Activated T-helper 1 cell treated with anti-CD3 and anti-CD28 coated beads, Interleukin-12 subunit alpha, Interleukin-12 subunit beta, Interleukin-2, Interleukin-4 antibody, amounts not matched to agents 30 ng/mL and 10 ng/mL and 1 ng/mL, durations not matched to agents 14 hours and 24 hours and 36 hours (primary cell): ENCODE measurements around the gene PTPN1. TPM values are rescaled to one million over a fixed set of nuclear protein-coding genes. Genes with fewer than 3 reads are reported as not detected.
"Not testable (repeated sequence)": the region's sequence is repeated elsewhere in the genome, so short reads cannot be mapped to it uniquely, and the experiment has no call there.

ENCODE experiments used
- DNase-seq: peaks from one replicate; pipeline ENCODE4 v3.0.0; 2021; ENCODE audit warnings: low spot score
- H3K27ac Mint-ChIP-seq: one replicate; pipeline ENCODE4 v1.8.0; 2021; ENCODE audit warnings: mild to moderate bottlenecking, mixed read lengths
- H3K27me3 Mint-ChIP-seq: one replicate; pipeline ENCODE4 v1.8.0; 2022; ENCODE audit warnings: mild to moderate bottlenecking, moderate library complexity, mixed read lengths; ENCODE audit not compliant: insufficient read depth
- H3K36me3 Mint-ChIP-seq: one replicate; pipeline ENCODE4 v1.8.0; 2021; ENCODE audit warnings: low read depth, mixed read lengths
- H3K4me1 Mint-ChIP-seq: one replicate; pipeline ENCODE4 v1.8.0; 2021; ENCODE audit warnings: low read depth, mixed read lengths
- H3K4me3 Mint-ChIP-seq: one replicate; pipeline ENCODE4 v1.8.0; 2021; ENCODE audit warnings: mild to moderate bottlenecking, moderate library complexity, mixed read lengths
- H3K9me3 Mint-ChIP-seq: one replicate; pipeline ENCODE4 v1.8.0; 2021; ENCODE audit warnings: mixed read lengths
- intact Hi-C: fragments of 100-400 bp; cut with micrococcal nuclease; formaldehyde crosslinking; loops from one replicate; pipeline ENCODE4 v1.15.1; 2024
- total RNA-seq: library from RNA; stranded (reverse); gene quantifications from 2 replicates; pipeline ENCODE4 v1.2.3, GENCODE V29; 2022

Gene PTPN1
- total RNA-seq, 1 donor from 2014 or later, result 60.0 TPM

- Mint-ChIP-seq H3K27ac (no peak overlapping the region), H3K4me3 (no peak overlapping the region), H3K9me3 (no peaks in the 10 kb centered on the region), H3K4me1 (no peaks in the 10 kb centered on the region), H3K27me3 (no peaks in the 10 kb centered on the region), H3K36me3 (no peaks in the 10 kb centered on the region)
- DNase-seq, result no peak
- intact Hi-C loops, result no loop called here
Measured at GRCh38 chr20:50605136-50605535, 95.0 kb downstream of the PTPN1 start.

GRCh38 chr20:50607436-50607835 is 97.3 kb downstream of the PTPN1 start:
- no peak overlapping the region for H3K27ac Mint-ChIP-seq

GRCh38 chr20:50607850-50608749 is 97.9 kb downstream of the PTPN1 start:
- no peaks in the 10 kb centered on the region for H3K36me3 Mint-ChIP-seq
- no peaks in the 10 kb centered on the region for H3K9me3 Mint-ChIP-seq
- no peaks in the 10 kb centered on the region for H3K4me1 Mint-ChIP-seq
- intact Hi-C loops, result no loop called here
- no peak overlapping the region for H3K27ac Mint-ChIP-seq
- no peak for DNase-seq
- no peaks in the 10 kb centered on the region for H3K27me3 Mint-ChIP-seq
- no peak overlapping the region for H3K4me3 Mint-ChIP-seq

More at GRCh38 chr20:50607436-50607835, 97.3 kb downstream of the PTPN1 start:
- no peaks in the 10 kb centered on the region for H3K4me1 Mint-ChIP-seq
- no peaks in the 10 kb centered on the region for H3K36me3 Mint-ChIP-seq
- DNase-seq, result no peak
- intact Hi-C loops, result no loop called here
- no peak overlapping the region for H3K4me3 Mint-ChIP-seq
- H3K9me3 Mint-ChIP-seq, result no peaks in the 10 kb centered on the region
- H3K27me3 Mint-ChIP-seq, result no peaks in the 10 kb centered on the region

GRCh38 chr20:50608750-50609104 is 98.5 kb downstream of the PTPN1 start:
- Mint-ChIP-seq H3K4me1 (no peaks in the 10 kb centered on the region), H3K36me3 (no peaks in the 10 kb centered on the region), H3K4me3 (no peak overlapping the region), H3K9me3 (no peaks in the 10 kb centered on the region), H3K27me3 (no peaks in the 10 kb centered on the region), H3K27ac (no peak overlapping the region)
- no peak for DNase-seq
- intact Hi-C loops, result no loop called here

GRCh38 chr20:50609438-50609989 is 99.3 kb downstream of the PTPN1 start:
- H3K27me3 Mint-ChIP-seq, result no peaks in the 10 kb centered on the region
- H3K9me3 Mint-ChIP-seq, result no peaks in the 10 kb centered on the region
- H3K4me1 Mint-ChIP-seq, result no peaks in the 10 kb centered on the region
- intact Hi-C loops, result no loop called here
- H3K27ac Mint-ChIP-seq, result no peak overlapping the region
- no peaks in the 10 kb centered on the region for H3K36me3 Mint-ChIP-seq
- no peak for DNase-seq
- H3K4me3 Mint-ChIP-seq, result no peak overlapping the region

GRCh38 chr20:50610212-50610718 is 100.1 kb downstream of the PTPN1 start:
- Mint-ChIP-seq H3K4me3 (no peak overlapping the region), H3K36me3 (no peaks in the 10 kb centered on the region), H3K27ac (no peak overlapping the region), H3K9me3 (no peaks in the 10 kb centered on the region), H3K4me1 (no peaks in the 10 kb centered on the region), H3K27me3 (no peaks in the 10 kb centered on the region)
- no peak for DNase-seq
- intact Hi-C loops, result no loop called here

- DNase-seq, result no peak
- Mint-ChIP-seq H3K36me3 (no peaks in the 10 kb centered on the region), H3K9me3 (no peaks in the 10 kb centered on the region), H3K4me3 (no peak overlapping the region), H3K27ac (no peak overlapping the region), H3K4me1 (no peaks in the 10 kb centered on the region), H3K27me3 (no peaks in the 10 kb centered on the region)
- intact Hi-C loops, result no loop called here
Measured at GRCh38 chr20:50611128-50611810, 101.1 kb downstream of the PTPN1 start.

GRCh38 chr20:50613438-50614169 is 103.4 kb downstream of the PTPN1 start:
- Mint-ChIP-seq H3K4me3 (no peak overlapping the region), H3K27ac (no peak overlapping the region), H3K4me1 (no peaks in the 10 kb centered on the region), H3K27me3 (no peaks in the 10 kb centered on the region), H3K9me3 (no peaks in the 10 kb centered on the region), H3K36me3 (no peaks in the 10 kb centered on the region)
- DNase-seq, result no peak
- intact Hi-C loops, result no loop called here

- peaks cover 5% of the 10 kb centered on the region for H3K9me3 Mint-ChIP-seq
- DNase-seq, result no peak
- no peak overlapping the region for H3K27ac Mint-ChIP-seq
- H3K4me1 Mint-ChIP-seq, result no peaks in the 10 kb centered on the region
- intact Hi-C loops, result no loop called here
- peaks cover 3% of the 10 kb centered on the region for H3K36me3 Mint-ChIP-seq
- H3K4me3 Mint-ChIP-seq, result no peak overlapping the region
- H3K27me3 Mint-ChIP-seq, result no peaks in the 10 kb centered on the region
Measured at GRCh38 chr20:50615407-50615806, 105.2 kb downstream of the PTPN1 start.

GRCh38 chr20:50617022-50617421 is 106.8 kb downstream of the PTPN1 start:
- Mint-ChIP-seq H3K4me3 (no peak overlapping the region), H3K36me3 (peaks cover 3% of the 10 kb centered on the region), H3K27ac (no peak overlapping the region), H3K27me3 (no peaks in the 10 kb centered on the region), H3K9me3 (peaks cover 16% of the 10 kb centered on the region), H3K4me1 (no peaks in the 10 kb centered on the region)
- intact Hi-C loops, result no loop called here
- no peak for DNase-seq

GRCh38 chr20:50618537-50618936 is 108.4 kb downstream of the PTPN1 start:
- intact Hi-C loops, result no loop called here
- peaks cover 3% of the 10 kb centered on the region for H3K36me3 Mint-ChIP-seq
- peaks cover 2% of the 10 kb centered on the region for H3K27me3 Mint-ChIP-seq
- H3K4me3 Mint-ChIP-seq, result no peak overlapping the region
- H3K9me3 Mint-ChIP-seq, result peaks cover 16% of the 10 kb centered on the region
- DNase-seq, result no peak
- no peaks in the 10 kb centered on the region for H3K4me1 Mint-ChIP-seq
- H3K27ac Mint-ChIP-seq, result no peak overlapping the region

GRCh38 chr20:50620459-50620858 is 110.3 kb downstream of the PTPN1 start:
- H3K27me3 Mint-ChIP-seq, H3K36me3 Mint-ChIP-seq: not testable (repeated sequence)

More at GRCh38 chr20:50620459-50620858, 110.3 kb downstream of the PTPN1 start:
- H3K4me3 Mint-ChIP-seq, intact Hi-C loops, DNase-seq, H3K4me1 Mint-ChIP-seq, H3K27ac Mint-ChIP-seq: not testable (repeated sequence)
- peaks cover 16% of the 10 kb centered on the region for H3K9me3 Mint-ChIP-seq
